Kidney (tissue), 14 donors: ENCODE measurements around the gene PRSS1. TPM values are rescaled to one million over a fixed set of nuclear protein-coding genes. Genes with fewer than 3 reads are reported as not detected.

ENCODE experiments used
- DNase-seq, 5 donors: peaks; one replicate each; pipeline ENCODE4 v3.0.0-alpha.2; 2013 to 2020
- FAIRE-seq: peaks from 2 replicates; lab custom pipeline; 2012; peaks lifted over from hg19 to GRCh38; lab: Jason Lieb, UNC
- H3K27ac ChIP-seq, 2 donors: one replicate each; pipeline ENCODE4 v1.7.0; 2013; ENCODE audit warnings: low read depth in 2 of 2, low read length in 2 of 2, inconsistent platforms in 1 of 2
- H3K27me3 ChIP-seq: one replicate; pipeline ENCODE4 v1.7.1; 2013; ENCODE audit warnings: low read length, inconsistent platforms; ENCODE audit not compliant: control insufficient read depth, insufficient read depth
- H3K36me3 ChIP-seq, 3 donors: one replicate each; pipeline versions ENCODE4 v1.7.0 to v1.7.1; 2013; ENCODE audit warnings: low read length in 3 of 3, control low read depth in 1 of 3, inconsistent platforms in 1 of 3; ENCODE audit not compliant: insufficient read depth in 3 of 3, control insufficient read depth in 2 of 3
- H3K4me1 ChIP-seq, 3 donors: one replicate each; pipeline versions ENCODE4 v1.7.0 to v1.7.1; 2013; ENCODE audit warnings: low read length in 3 of 3, inconsistent platforms in 1 of 3, low read depth in 1 of 3; ENCODE audit not compliant: control insufficient read depth in 2 of 3, insufficient read depth in 2 of 3
- H3K4me3 ChIP-seq, 3 donors: one replicate each; pipeline versions ENCODE4 v1.7.0 to v1.8.1; 2013; ENCODE audit warnings: low read length in 3 of 3, control low read depth in 1 of 3, inconsistent platforms in 1 of 3
- H3K9ac ChIP-seq, 3 donors: one replicate each; pipeline versions ENCODE4 v1.7.0 to v1.7.1; 2013; ENCODE audit warnings: low read length in 3 of 3, control low read depth in 1 of 3, inconsistent platforms in 1 of 3
- H3K9me3 ChIP-seq, 3 donors: one replicate each; pipeline versions ENCODE4 v1.7.0 to v1.7.1; 2013; ENCODE audit warnings: low read length in 3 of 3, control low read depth in 1 of 3, inconsistent platforms in 1 of 3; ENCODE audit not compliant: control insufficient read depth in 2 of 3, insufficient read depth in 1 of 3
- CTCF ChIP-seq: IDR thresholded peaks from 3 replicates; pipeline ENCODE4 v1.5.1; 2012; ENCODE audit warnings: mild to moderate bottlenecking, moderate library complexity, borderline replicate concordance; ENCODE audit not compliant: insufficient read depth; ENCODE audit errors: extremely low read depth
- intact Hi-C: fragments of 100-400 bp; cut with DNase I; formaldehyde crosslinking; loops from one replicate; pipeline ENCODE4 v1.11.1; 2022
- polyA plus RNA-seq: library from polyadenylated mRNA; stranded (reverse); fragments of 350-450 nt; fragmentation: Illumina TruSeq; extraction: RNeasy Lipid Tissue Mini Kit (QIAGEN cat#74804); gene quantifications from one replicate; pipeline ENCODE4 v1.2.3, GENCODE V29; 2014; ENCODE audit warnings: low read depth, low replicate concordance; ENCODE audit not compliant: insufficient read depth
- total RNA-seq: library from RNA; stranded (reverse); fragmentation: NEBNext Ultra II Directional; extraction: Animal tissue kit (Norgen Biotek cat#: 25700); gene quantifications from one replicate; pipeline ENCODE4 v1.2.1, GENCODE V29; 2021
- donor health status: control.
- donor health status: control.
- donor health status: control.
- donor health status: control.
- donor health status: control.
- donor health status: DM: yes; HTN: yes; CAD: no.
- donor health status: Normal renal cell carcinoma (clear cell type).

The PRSS1 gene
- total and polyA plus RNA-seq, 2 donors from 2014 or later, result not detected

DNA sequence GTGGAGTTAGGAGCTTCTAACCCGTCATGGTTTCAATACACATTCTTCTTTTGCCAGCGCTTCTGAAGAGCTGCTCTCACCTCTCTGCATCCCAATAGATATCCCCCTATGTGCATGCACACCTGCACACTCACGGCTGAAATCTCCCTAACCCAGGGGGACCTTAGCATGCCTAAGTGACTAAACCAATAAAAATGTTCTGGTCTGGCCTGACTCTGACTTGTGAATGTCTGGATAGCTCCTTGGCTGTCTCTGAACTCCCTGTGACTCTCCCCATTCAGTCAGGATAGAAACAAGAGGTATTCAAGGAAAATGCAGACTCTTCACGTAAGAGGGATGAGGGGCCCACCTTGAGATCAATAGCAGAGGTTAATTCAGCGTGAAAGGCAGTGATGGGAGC, 43.9 kb downstream of the PRSS1 start:
- Histone ChIP-seq H3K27me3 (peaks cover 12% of the 10 kb centered on the region), H3K9me3 (no peaks in the 10 kb centered on the region), H3K36me3 (no peaks in the 10 kb centered on the region), H3K4me1 (peaks cover 0 to 6% (median 0%) of the 10 kb centered on the region in 3 donors), H3K4me3 (no peak overlapping the region), H3K9ac (no peak overlapping the region), H3K27ac (no peak overlapping the region)
- no peak for TF ChIP-seq CTCF
- intact Hi-C loops, result no loop called here
- FAIRE-seq, result no peak
- DNase-seq, result no peak

- FAIRE-seq, result no peak
- Histone ChIP-seq H3K9me3 (no peaks in the 10 kb centered on the region), H3K4me3 (no peak overlapping the region), H3K9ac (no peak overlapping the region), H3K27me3 (peaks cover 24% of the 10 kb centered on the region), H3K27ac (no peak overlapping the region), H3K4me1 (peaks cover 0 to 6% (median 0%) of the 10 kb centered on the region in 3 donors), H3K36me3 (no peaks in the 10 kb centered on the region)
- DNase-seq, result peak in 1 of 5 donors; percentile 59
- no peak for TF ChIP-seq CTCF
- intact Hi-C loops, result no loop called here
Observed at GRCh38 chr7:142795339-142795863, 46.1 kb downstream of the PRSS1 start.

DNA sequence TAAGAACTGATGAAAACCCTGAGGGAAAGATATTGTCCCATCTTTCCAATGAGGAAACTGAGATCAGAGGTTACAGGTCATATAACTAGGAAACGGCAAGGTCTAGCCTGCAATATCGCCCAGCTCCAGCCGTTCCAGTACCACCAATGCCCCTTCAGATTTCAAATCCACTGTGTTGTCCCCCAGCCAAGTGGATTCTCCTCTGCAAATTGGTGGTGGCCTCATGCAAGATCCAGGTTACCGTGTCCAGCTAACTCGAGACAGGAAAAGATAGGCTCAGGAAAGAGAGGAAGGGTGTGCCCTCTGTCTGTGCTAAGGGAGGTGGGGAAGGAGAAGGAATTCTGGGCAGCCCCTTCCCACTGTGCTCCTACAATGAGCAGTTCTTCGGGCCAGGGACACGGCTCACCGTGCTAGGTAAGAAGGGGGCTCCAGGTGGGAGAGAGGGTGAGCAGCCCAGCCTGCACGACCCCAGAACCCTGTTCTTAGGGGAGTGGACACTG, 46.8 kb downstream of the PRSS1 start:
- Histone ChIP-seq H3K4me3 (no peak overlapping the region), H3K4me1 (peaks cover 0 to 6% (median 0%) of the 10 kb centered on the region in 3 donors), H3K27me3 (peaks cover 24% of the 10 kb centered on the region), H3K9ac (no peak overlapping the region), H3K36me3 (no peaks in the 10 kb centered on the region), H3K27ac (no peak overlapping the region), H3K9me3 (no peaks in the 10 kb centered on the region)
- intact Hi-C loops, result no loop called here
- DNase-seq (no peak), FAIRE-seq (no peak)
- no peak for TF ChIP-seq CTCF
